Measurements from ENCODE around the gene SDK1.

The SDK1 gene

GRCh38 chr7:4268040-4268965 lies 967.3 kb downstream of the SDK1 start:
- no peak for DNase-seq (ENCODE audit: low read depth in 3 of 3)

GRCh38 chr7:4269086-4269485 lies 968.0 kb downstream of the SDK1 start:
- DNase-seq (ENCODE audit: low read depth in 3 of 3), result no peak

DNA sequence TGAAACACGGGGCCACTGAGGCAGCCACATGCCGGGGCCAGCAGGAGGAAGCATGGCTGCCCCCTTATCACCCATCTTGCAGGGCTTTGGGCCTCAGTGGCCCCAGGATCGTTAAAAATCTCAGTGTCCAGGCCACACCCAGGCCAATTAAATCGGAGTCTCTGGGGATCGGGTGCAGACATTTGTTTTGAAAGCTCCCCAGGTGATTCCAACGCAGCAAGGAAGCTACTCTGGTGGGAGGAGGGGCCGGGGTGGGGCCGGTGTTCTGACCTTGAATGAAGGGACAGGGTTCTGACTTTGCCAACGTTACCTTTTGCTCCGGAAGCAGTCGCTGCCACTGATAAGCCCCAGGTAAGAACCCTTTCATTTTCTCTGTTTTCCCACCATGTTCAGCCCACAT lies 968.7 kb downstream of the SDK1 start:
- DNase-seq (ENCODE audit: low read depth in 3 of 3), result no peak

- no peak for DNase-seq (ENCODE audit: low read depth in 3 of 3)
These were observed 969.2 kb downstream of the SDK1 start for GRCh38 chr7:4270268-4270667.

GRCh38 chr7:4270941-4271715 lies 970.1 kb downstream of the SDK1 start:
- no peak for DNase-seq (ENCODE audit: low read depth in 3 of 3)

DNA sequence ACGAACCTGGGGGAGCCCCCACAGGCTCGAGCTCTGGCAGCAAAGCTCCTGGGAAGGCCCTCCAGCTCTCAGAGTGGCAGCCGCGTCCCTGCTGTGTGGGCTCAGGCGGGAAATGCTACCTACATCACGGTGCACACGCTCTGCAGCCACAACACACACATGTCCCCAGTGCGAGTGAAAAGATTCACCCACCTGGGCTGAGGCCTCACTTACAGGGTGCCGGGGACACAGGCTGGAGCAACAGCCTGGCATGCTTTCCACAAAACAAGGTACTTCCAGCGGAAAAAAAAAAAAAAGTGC lies 970.6 kb downstream of the SDK1 start:
- no peak for DNase-seq (ENCODE audit: low read depth in 3 of 3)

DNA sequence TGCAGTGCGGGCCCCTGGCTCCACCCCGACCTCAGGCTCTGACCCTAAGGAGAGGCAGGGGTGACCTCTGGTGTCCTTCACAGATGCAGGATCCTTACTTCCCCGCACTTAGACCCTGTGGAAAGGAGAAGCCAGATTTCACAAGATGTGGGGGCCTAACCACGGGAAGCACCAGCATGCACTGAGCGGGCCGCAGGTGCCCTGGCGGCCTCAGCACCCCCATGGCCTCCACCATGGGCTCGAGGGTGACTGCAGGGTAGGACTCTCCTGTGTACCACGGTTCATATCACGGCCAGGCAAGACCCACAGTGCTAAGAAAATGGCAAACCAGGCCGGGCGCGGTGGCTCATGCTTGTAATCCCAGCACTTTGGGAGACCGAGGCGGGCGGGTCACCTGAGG lies 971.1 kb downstream of the SDK1 start:
- no peak for DNase-seq (ENCODE audit: low read depth in 3 of 3)

DNA sequence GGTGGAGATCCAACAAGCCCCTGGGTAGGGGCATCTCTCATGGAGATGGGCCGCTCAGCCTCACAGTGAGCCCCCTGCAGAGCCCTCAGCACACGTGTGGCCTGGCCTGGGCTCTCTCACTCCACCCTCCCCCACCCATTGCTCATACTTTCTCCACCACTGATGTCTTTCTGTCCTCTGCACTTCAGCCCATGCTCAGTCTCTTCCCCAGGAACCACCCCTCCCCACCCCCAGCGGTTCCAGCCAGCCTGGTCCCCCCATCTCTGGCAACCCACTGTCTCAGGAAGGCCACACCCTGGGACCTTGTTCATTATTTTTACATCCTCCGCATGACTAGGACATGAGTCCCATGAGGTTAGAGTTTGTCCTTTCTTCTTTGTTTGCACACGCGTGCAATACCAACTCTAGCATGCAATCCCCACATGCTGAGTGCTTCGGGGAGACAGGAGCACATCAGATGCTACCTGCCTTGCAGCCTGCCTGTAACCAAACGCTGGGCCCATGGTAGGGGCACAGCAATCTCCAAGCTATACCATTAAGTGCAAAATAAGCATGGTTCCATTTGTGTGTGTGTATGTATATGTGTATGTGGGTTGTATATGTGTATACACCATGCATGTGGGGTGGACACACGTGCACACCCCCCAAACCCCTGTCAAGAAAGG lies 972.6 kb downstream of the SDK1 start:
- no peak for DNase-seq (ENCODE audit: low read depth in 3 of 3)

DNA sequence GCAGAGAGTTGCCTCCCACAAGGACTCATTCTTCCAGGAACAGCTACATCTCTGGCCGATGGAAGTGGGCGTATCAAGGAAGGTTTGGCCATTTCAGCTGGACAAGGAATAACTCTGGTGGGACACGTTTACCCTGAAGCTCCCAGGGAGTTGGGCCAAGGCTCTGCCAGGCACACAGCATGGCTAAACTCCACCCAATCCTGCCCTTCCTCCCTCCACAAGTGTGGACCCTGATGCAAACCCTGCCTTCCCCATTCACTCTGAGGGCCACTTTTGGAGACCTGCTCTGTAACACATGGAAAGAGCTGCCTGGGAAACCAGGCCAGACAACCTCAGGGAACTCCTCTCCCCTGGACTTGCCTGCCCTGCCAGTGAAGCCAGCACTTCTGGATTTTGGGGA lies 973.2 kb downstream of the SDK1 start:
- DNase-seq (ENCODE audit: low read depth in 3 of 3), result no peak

DNA sequence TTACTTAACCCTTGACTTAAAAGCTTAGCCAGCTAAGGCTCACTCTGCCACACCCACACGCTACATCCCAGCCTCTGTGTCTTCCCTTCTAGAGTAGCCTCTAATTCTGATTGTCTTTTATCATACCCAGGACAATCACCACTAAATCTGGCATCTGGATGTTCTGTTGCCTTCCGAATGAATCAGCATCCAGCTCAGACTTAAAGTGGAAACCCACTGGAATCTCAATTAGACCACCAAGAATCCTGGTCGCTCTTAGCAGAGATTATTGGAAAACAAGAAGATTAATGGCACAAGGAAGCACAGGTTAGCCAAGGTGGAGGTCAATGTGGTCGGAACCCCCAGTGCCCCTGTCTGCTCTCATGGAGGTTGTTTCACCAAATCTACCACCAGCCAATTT lies 976.9 kb downstream of the SDK1 start:
- no peak for DNase-seq (ENCODE audit: low read depth in 3 of 3)

DNA sequence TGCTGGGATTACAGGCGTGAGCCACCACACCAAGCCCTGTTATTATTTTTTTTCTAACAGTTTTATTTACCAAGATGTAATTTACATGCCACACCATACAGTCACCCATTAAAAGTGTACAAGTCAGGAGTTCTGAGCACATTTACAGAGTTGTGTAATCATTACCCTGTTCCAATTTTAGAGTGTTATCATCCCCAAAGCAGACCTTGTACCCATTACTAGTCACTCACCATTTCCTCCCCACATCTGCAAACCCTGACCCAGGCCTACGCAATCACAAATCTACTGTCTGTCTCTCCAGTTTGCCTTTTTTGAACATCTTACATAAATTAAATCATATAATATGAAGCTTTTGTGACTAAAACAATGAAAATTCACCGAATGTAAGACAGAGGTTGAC lies 978.2 kb downstream of the SDK1 start:
- DNase-seq (ENCODE audit: low read depth in 3 of 3), result no peak

DNA sequence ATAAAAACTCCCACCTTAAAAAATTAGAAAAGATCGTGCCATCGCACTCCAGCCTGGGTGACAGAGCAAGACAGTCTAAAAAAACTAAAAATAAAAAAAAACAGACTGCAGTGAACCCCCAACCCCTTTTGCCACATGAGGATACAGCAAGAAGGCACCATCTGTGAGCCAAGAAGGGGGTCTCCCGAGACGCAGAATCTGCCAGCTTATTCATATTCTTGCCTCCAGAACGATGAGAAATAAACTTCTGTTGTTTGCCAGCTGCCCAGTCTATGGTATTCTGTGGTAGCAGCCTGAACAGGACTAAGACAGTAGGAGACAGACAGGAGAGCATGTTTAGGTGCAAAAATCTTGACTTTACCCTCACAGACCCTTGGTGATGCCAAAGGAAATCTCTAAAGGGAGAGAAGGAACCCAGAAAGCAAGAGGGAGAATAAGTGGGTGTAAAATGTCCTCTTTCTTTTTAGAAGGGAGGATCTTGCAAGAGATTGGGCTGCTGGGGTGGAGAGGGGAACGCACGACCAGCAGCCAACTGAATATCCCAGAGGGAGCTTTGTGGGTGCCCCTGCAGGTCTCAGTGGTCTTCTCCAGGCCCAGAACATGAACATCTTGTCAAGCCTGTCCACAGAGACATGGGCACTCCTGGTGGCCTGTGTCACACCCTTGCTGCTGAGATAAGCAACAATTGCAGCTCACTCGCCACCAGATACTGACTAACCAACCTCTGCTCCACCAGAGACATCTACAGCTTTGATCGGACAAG lies 980.4 kb downstream of the SDK1 start:
- no peak for DNase-seq (ENCODE audit: low read depth in 3 of 3)

GRCh38 chr7:4282434-4283223 lies 981.6 kb downstream of the SDK1 start:
- no peak for DNase-seq (ENCODE audit: low read depth in 3 of 3)

DNA sequence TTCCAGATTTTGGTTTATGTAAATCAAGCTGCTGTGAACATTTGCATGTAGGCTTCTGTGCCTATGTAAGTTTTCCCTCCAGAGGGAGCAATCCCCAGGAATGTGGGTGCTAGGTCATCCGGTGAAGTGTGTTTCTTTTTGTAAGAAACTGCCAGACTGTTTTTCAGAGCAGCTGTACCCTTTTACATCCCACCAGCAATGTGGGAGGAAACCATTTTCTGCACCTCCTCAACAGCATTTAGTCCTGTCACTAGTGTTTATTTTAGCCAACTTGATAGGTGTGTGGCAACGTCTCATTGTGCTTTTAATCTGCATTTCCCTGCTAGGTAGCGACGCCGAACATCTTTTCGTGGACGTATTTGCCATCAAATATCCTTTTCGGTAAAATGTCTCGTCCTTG lies 985.3 kb downstream of the SDK1 start:
- no peak for DNase-seq (ENCODE audit: low read depth in 3 of 3)

DNA sequence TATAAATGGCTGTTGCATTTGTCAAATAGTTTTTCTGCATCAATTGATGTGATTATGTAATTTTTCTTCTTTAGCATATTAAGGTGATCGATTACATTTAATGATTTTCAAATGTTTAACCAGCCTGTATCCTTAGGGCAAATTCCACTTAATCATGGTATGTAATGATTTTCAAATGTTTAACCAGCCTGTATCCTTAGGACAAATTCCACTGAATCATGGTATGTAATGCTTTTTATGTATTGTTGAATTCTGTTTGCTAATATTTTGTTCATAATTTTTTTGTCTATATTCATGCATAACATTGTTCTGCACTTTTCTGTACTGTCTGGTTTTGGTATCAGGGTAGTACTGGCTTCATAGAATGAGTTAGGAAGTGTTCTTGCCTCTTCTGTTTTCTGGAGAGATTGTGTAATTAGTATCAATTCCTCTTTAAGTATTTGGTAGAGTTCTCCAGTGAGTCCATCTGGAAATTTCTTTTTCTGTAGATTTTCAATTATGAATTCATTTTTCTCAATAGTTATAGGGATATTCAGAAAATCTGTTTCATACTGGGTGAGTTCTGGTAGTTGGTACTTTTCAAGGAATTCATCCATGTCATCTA lies 987.8 kb downstream of the SDK1 start:
- DNase-seq (ENCODE audit: low read depth in 3 of 3), result no peak

- DNase-seq (ENCODE audit: low read depth in 3 of 3), result no peak
These were observed 996.3 kb downstream of the SDK1 start for GRCh38 chr7:4297165-4297917.

- no peak for DNase-seq (ENCODE audit: low read depth in 3 of 3)
These were observed 996.8 kb downstream of the SDK1 start for GRCh38 chr7:4297918-4298219.

DNA sequence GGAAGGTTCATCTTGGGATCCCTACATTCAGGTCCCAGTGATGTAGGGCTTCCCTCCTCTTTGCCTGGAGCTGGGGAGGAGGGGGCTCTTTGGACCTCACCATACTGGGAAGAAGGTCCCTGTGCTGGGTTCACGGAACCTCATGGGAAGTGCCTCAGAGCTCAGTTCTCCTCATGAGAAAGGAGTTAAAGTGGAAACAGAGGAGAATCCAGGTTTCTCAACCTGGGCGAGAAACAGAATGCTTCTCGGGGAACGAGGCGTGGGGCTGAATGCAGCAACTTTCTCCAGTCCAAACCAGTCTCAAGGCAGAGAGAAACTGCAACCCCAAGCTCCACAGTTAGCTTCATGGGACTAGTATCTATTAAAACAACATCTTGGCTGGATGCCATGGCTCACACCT lies 998.4 kb downstream of the SDK1 start:
- DNase-seq (ENCODE audit: low read depth in 3 of 3), result no peak

GRCh38 chr7:4302203-4302905 lies 1001.3 kb downstream of the SDK1 start:
- DNase-seq (ENCODE audit: low read depth in 3 of 3), result no peak
